ENCODE data around the gene TPPP2. TPM values are rescaled to one million over a fixed set of nuclear protein-coding genes. Genes with fewer than 3 reads are reported as not detected.
"Not testable (repeated sequence)": the region's sequence is repeated elsewhere in the genome, so short reads cannot be mapped to it uniquely, and the experiment has no call there.

The TPPP2 gene
- total RNA-seq, 1 donor from 2014 or later = not detected

DNA sequence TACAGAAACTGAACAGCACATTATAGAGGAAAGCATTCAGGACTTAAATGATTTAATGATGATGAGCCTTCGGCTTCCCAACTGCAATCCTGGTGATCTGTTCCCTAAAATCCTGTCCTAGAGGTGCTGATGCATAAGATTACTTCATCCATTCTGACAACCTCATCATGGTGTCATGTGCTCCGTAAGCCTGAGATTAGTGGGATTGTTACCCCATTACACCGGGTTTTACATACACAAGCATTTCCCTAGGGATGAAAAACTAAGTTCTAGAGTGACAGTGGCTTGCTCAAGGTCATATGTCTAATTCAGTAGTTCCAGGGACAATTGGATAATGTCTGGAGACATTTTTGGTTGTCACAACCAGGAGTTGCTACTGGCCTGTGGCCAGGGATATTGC is 7.1 kb downstream of the TPPP2 start:
- no peak for DNase-seq (ENCODE audit: low read depth, low spot score)

DNA sequence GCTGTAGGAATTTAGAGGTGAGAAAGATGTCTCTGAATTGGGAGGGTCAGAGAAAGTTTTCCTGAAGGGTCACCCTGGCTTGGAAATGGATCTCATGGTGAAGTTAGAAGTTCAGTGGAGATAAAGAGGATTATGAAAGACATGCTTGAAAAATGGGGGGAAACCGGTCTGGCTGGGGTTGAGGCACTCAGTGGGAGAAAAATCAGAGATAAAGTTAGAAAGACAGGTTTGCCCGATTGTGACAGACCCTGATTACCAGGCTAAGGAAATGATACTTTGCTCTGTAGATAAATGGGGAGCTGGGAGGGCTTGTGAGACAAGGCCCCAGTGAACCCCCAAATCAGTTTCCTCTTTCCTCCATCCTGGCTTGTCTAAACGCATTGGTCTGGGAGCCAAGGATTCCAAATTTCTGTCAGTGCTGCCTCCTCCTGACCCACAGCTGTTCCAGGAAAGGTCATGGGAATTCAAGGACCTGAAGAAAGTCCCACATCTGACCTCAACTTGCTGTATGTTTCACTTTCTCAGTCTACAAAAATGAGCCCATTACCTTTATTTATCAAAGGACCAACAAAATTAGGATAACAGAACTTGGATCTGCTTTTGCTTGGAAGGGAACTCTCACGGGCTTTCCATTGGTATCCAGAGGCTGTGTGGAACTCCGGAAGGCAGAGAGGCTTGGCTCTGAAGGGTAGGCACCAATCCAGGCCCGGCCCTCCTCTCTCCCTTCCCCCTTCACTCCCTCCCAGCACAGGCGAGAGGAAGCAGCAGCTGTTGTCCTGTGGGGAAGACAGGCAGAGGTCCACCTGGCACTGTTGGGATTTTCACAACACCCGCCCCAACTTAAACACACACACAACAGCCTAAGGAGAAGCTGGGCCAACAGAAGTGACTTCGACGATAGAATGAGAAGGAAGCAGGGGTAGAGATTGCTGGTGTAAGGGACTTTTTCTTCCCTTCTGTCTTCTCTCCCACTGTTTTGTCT is 8.7 kb downstream of the TPPP2 start:
- no peak for DNase-seq (ENCODE audit: low read depth, low spot score)

DNA sequence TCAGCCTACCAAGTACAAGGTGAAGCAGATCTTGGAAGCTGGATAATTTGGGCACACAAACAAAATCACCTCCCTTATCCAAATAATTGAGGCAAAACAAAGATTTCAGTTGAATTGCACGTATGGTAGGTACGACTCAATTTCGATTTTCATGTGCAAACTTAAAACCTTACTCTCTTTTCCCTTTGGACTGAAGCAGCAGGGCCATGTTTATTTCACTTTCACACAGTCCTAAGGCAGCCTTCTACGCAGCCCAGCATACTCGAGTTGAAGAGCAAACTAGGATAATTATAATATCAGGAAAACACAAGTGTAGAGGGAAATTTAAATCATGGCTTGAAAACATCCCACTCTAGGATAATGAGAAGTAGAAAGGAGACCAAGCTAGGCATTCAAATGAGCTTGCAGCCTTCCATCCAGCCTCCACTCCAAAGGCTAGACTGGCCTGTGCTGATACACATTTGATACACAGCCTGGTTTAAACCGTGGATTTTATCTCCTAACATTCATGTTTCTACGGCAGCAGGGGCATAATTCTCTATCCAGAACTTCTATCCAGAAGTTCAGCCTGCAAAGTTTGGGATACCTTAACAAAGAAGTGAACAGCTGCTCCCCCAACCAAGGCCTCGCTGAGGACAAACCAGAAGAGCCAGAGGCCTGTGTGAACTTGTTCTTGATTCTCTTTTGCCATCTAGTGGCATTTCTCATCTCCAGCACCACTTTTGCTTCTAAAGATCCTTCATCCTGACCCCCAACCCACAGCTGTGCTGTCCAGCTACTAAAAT is 9.8 kb downstream of the TPPP2 start:
- no peak for DNase-seq (ENCODE audit: low read depth, low spot score)

DNA sequence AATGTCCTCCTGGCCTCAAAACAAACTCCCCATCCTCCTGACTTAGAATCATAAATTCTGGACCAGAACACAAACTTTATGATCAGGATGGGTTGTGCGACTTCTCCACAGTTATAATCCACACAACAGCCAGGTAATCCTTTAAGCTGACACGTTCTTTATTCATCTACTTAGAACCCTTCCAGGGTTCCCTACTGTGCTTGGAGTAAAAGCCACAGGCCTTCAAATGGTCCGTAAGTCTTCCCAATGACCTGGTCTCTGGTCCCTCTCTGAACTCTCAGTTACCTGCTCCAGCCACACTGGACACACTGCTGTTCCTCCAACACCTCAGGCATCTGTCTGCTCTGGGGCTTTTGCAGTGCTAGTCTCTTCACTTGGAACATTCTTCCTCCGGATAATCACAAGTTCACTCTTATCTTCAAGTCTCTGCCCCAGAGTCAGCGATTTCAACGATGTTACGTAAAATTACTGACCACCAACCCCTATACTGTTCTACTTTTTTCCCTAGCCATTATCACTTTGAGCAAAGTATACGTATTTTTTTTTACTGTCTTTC is 10.4 kb downstream of the TPPP2 start:
- no peak for DNase-seq (ENCODE audit: low read depth, low spot score)

DNA sequence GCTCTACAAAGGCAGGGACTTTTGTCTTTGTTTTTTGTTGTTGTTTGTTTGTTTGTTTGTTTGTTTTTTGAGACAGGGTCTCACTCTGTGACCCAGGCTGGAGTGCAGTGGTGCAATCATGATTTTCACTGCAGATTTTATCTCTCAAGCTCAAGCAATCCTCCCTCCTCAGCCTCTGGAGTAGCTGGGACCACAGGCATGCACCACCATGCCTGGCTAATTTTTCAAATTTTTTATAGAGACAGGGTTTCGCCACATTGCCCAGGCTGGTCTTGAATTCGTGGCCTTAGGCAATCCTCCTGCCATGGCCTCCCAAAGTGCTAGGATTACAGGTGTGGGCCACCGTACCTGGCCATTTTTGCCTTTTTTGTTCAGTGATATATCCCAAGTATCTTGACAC is 10.9 kb downstream of the TPPP2 start:
- DNase-seq (ENCODE audit: low read depth, low spot score) = not testable (repeated sequence)

DNA sequence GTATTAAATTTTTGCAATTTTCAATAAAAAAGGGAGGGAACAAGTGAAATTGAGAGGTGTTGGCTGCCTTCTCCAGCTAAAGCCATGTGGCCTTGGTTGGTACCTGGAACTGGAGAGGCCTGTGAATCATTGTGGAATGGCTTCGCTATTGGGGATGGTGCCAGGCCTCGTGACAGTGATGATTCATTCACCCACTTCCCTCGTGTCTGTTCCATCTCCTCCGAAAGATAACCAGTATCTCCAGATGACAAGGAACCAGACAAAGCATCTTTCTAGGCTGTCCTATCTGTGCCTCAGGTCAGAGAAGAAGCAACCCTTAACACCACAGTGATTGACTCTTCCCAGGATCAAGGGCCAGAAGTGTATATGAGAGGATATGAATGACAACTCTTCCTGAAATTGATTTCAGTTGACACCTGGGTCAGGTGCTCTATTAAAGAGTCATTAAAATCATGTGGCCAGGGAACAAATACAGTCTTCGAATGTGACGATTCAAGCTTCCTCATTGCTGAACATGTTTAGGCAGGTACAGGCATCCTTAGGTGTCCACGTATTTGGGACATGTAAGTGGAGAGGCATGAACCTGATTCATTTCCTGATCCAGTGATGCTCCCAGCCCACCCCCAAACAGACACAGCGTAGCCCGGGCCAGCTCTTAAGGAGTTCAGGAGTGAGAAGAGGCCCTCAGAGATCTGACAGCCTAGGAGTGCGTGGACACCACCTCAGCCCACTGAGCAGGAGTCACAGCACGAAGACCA is 11.8 kb downstream of the TPPP2 start, which contains the start of gene RNASE7:
Gene RNASE7 (plus strand): TSS at position 687 of the 758 bp plus-strand sequence. CDS start 631 bp downstream, outside the sequence.
- DNase-seq (ENCODE audit: low read depth, low spot score) = no peak

DNA sequence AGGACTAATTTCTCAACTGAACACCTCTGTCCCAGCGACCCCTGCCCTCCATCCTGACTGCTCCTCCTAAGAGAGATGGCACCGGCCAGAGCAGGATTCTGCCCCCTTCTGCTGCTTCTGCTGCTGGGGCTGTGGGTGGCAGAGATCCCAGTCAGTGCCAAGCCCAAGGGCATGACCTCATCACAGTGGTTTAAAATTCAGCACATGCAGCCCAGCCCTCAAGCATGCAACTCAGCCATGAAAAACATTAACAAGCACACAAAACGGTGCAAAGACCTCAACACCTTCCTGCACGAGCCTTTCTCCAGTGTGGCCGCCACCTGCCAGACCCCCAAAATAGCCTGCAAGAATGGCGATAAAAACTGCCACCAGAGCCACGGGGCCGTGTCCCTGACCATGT is 12.9 kb downstream of the TPPP2 start:
- DNase-seq (ENCODE audit: low read depth, low spot score) = no peak

DNA sequence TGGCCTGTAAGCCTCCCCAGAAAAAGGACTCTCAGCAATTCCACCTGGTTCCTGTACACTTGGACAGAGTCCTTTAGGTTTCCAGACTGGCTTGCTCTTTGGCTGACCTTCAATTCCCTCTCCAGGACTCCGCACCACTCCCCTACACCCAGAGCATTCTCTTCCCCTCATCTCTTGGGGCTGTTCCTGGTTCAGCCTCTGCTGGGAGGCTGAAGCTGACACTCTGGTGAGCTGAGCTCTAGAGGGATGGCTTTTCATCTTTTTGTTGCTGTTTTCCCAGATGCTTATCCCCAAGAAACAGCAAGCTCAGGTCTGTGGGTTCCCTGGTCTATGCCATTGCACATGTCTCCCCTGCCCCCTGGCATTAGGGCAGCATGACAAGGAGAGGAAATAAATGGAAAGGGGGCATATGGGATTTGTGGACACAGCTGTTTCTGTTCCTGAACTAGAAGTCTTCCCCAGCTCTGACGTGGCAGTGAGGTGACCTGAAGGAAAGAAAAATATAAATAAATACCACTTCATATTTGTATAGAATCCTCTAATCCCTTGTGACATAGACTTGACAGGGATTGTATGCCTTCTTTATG is 13.5 kb downstream of the TPPP2 start:
- DNase-seq (ENCODE audit: low read depth, low spot score) = no peak

DNA sequence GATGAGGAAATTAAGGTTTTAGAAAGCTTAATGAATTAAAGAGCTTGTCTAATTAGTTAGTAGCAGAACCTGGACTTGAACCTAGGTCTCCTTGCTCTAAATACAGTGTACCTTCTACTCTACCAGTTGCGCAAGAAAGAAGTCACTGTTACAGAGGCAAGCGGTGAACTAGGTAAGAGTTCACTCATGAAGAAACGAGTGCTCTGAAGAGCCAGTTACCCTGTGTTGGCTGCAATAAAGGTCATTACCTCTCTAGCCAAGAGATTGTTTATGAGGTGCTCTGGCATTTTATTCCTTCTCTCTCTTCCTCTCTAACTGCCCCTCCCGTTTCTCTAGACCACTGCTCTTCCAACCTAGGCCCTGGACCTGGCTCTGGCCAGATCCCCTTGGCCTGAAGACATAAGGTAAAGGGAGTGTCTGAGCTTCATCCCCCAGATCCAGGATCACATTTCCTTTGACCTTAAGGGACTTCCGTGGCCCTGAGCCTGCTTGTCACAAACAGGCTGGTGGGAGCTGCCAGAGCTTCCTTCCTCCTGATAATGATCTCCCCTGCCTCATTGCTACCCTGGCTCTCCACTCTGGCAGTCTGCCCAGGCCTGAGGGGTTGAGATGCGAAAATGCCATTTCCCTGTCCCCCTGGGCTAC is 14.1 kb downstream of the TPPP2 start:
- no peak for DNase-seq (ENCODE audit: low read depth, low spot score)

DNA sequence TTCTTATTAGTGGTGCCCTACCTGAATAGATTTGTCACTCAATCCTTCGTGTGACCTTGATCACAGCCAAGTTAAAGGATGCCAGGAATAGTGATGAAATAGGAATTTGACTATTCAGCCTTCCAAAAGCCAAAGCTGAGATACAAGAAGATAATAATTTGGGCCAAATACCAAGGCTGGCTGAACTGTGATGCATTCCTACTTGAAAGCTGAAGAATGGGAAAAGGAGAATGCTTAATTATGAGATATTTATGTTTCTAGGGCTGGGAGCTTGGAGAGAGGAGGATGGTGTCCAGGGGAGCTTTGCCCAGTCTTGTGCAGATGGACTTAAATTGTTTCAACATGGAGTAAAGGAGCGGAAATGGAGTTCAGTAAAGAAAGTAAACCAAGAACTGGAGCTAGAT is 17.4 kb downstream of the TPPP2 start:
- no peak for DNase-seq (ENCODE audit: low read depth, low spot score)

DNA sequence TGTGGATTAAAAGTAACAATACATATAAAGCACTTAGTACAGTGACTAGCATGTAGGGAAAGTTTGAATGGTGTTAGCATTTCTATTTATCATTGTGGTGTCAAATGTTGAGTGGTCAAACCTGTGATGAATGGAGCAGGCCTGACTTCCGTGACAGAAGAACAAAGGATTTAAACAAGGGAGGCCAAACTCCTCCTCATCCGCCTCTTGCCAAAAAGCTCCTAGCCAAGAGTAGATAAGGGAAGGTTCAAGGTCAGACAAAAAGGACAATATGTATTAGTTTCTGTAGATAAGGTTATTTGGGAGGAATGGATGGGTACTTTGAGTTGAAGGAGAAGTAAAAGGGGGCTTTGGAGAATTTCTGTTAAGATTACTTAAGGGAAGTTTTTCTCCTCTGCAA is 18.6 kb downstream of the TPPP2 start:
- DNase-seq (ENCODE audit: low read depth, low spot score) = no peak

DNA sequence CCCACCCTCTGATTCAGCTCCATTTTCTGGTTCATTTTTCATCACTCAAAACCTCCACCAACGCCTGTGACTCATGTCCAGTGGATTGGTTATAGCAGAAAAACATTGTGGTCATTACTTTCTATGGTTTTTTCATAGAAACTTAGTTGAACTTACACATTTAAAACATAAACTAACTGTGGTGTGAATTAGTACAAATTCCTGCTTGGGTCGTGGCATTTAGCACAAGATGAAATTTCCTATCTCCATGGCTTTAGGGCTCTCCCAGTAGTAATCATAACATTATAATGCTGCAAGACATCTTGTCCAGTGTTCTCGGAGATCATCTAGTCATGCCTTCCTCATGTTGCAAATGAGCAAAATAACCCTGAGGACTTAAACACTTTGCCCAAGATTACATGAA is 19.3 kb downstream of the TPPP2 start:
- no peak for DNase-seq (ENCODE audit: low read depth, low spot score)

DNA sequence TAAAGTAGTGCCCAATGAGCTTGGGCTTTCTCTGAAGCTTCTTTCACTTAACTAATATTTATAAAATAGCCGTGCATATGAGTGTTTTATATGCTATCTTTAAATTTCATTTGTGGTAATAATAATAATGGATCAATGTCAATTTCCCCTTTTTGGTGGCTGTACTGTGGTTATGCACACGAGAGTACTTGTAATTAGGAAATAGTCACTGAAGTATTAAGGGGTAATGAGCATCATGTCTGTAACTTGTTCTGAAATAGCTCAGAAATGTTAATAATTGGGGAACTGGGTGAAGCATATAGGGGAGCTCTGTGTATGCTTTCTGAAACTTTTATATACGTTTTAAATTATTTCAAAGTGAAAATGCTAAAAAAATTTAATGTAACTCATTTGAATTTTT is 20.6 kb downstream of the TPPP2 start:
- DNase-seq (ENCODE audit: low read depth, low spot score) = no peak

DNA sequence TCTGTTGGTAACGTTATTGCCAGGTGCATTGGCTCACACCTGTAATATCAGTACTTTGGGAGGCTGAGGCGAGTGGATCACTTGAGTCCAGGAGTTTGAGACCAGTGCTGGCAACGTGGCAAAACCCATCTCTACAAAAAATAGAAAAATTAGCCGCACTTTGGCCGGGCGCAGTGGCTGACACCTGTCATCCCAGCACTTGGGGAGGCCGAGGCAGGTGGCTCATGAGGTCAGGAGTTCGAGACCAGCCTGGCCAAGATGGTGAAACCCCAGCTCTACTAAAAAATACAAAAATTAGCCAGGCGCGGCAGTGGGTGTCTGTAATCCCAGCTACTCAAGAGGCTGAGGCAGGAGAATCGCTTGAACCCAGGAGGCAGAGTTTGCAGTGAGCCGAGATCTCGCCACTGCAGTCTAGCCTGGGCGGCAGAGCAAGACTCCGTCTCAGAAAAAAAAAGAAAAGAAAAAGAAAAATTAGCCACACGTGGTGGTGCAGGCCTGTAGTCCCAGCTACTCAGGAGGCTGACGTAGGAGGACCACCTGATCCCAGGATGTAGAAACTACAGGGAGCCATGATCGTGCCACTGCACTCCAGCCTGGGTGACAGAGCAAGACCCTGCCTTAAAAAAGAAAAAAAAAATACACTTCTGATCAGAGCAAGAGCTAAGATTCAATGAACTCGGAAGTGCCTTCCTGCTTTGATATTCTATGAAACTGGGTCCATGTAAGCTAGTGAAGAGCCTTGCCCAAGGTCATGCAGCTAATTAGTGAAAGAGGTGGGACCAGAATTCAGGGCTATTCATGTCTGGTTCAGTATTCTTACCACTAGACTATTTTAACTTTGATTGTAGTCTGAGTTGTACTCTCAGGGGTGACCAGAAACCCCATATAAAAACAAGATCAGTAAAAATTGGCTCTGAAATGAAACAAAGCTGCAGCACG is 23.4 kb downstream of the TPPP2 start:
- no peak for DNase-seq (ENCODE audit: low read depth, low spot score)

DNA sequence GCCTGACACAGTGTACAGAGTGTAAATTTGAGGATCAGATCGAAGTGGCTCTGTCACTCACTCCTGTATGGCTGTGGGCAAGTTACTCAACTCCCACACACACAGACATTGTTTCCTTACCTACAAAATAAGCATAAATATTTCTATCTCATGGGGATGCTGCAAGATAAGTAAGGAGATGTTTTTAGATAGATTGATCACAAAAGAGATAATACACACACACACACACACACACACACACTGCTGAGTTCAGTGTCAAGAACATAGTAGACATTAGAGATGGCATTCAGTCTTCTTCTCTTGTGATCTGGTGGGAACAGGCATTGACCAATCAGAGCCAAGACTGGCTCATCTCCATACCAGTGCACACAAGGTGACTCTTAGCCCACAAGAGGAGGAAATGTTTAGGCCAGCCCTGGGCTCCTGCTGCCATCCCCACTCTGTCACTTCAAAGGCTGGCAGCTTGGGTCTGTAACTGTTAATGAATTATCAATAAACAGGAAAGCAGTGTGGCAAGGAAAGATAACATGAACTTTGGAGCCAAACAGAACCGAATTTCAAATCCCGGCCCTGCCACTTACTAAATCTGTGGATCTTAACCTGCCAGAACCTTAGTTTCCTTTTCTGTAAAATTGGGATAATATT is 24.2 kb downstream of the TPPP2 start:
- no peak for DNase-seq (ENCODE audit: low read depth, low spot score)

DNA sequence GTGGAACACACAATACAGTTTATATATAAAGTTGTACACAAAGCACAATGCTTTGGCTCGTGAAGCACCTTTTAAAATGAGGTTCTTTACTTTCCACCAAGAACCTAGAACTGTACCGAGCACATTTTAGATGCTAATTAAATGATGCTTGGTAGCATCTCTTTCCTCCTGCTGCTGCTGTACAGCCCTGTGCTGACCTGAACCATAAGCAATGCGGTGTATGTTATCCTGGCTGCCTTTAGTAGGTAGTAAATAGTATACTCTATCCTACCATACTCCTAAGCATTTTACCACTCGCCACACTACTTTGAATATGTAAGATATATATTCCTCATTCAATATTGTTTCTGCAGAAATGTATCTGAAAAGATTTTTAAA is 24.7 kb downstream of the TPPP2 start:
- DNase-seq (ENCODE audit: low read depth, low spot score) = no peak

DNA sequence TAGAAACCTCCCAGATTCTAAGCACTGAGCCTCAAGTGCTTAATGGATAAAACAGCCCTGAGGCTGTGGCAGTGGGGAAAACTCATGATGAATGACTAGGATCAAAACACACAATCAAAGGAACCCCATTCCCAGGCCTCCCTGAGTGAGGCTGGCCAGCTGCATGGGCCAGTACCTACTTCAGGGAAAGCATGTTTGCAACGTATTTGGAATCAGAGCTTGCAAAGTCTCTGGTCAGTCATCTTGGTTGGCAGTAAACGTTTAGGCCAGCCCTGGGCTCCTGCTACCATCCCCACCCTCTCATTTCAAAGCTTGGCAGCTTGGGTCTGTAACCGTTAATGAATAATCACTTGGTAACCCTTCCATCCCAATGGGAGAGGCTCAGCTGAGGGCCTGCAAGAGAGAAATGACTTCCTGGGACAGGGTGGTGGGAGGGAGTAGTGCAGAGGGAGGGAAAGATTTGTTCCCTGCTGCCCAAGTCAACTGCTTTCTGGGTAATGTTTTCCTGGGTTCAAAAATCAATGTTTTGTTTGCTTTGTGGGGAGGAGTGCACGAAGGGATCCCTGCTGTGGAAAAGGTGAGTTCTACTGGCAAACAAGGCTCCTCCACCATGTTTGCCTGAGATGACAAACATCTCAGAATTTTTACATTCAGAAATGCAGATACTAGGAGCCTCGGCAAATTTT is 25.6 kb downstream of the TPPP2 start:
- no peak for DNase-seq (ENCODE audit: low read depth, low spot score)

DNA sequence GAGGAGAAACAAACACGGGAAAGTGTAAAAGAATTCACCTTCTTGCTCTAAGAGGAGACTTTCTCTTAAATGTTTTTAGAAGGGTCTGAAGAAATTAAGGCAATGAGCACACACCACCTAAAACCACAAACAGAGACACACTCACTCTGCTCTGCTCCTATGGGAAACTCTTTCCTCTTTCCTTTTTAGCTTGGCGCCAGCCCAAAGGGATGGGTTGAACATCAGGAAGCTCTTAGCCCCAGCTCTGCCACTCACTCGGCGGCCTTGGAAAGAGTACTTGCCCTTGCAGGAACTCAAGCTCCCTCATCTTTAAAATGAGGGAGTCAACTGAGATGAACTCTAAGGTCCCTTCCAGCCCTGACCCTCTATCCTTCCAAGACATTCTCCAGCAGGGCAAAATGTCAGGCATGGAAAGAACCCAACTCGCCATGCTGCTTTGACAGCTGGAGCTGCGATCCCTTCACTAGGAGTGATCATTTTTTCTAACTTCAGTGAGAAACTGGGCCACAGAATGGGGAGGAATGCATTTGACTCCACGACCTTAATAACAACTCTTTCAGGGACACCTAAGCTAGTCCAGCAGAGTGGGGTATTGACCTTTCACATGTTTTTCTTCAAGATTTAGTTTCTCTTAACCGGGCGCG is 26.6 kb downstream of the TPPP2 start:
- DNase-seq (ENCODE audit: low read depth, low spot score) = no peak
